Astrocyte of the hippocampus (primary cell): ENCODE results near the gene B4GALT6.

ENCODE experiments used
- DNase-seq: peaks from one replicate; pipeline ENCODE4 v3.0.0; 2011; ENCODE audit warnings: low read depth, low spot score

B4GALT6 gene

GRCh38 chr18:31633392-31634330, 50.7 kb downstream of the B4GALT6 start:
- DNase-seq: no peak

- DNase-seq: no peak
These were observed 52.0 kb downstream of the B4GALT6 start for GRCh38 chr18:31632356-31632755.

GRCh38 chr18:31631526-31631925, 52.9 kb downstream of the B4GALT6 start:
- DNase-seq: no peak

DNA sequence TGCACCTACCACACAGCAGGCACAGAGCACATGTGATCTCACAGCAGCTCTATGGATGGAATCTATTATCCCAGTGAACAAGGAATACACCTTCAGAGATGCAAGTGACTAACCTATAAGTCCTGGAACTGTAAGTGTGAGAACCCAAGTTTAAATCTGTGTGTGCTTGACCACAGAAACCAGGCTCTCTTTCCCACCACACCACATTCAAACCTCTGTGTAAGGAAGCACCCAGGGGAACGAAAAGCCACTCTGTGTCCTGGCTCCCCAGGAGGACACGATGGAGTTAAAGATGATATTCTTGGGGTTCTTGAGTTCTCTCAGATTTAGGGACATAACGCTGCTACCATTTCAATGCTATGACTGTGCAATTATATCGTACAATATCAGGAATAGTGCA, 53.8 kb downstream of the B4GALT6 start:
- DNase-seq: no peak

DNA sequence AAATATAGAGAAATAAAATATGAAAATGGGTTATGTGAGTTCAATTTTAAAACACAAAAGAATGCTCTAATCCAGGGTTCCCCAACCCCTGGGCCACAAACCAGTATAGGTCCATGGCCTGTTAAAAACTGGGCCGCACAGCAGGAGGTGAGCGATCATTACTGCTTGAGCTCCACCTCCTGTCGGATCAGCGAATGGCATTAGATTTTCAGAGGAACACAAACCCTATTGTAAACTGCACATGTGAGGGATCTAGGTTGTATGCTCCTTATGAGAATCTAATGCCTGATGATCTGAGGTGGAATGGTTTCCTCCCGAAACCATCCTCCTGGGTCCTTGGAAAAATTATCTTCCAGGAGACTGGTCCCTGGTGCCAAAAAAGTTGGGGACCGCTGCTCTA, 58.0 kb downstream of the B4GALT6 start:
- no peak for DNase-seq

- no peak for DNase-seq
These were observed 59.3 kb downstream of the B4GALT6 start for GRCh38 chr18:31624892-31625640.

- DNase-seq: no peak
These were observed 65.1 kb downstream of the B4GALT6 start for GRCh38 chr18:31619291-31619690.

DNA sequence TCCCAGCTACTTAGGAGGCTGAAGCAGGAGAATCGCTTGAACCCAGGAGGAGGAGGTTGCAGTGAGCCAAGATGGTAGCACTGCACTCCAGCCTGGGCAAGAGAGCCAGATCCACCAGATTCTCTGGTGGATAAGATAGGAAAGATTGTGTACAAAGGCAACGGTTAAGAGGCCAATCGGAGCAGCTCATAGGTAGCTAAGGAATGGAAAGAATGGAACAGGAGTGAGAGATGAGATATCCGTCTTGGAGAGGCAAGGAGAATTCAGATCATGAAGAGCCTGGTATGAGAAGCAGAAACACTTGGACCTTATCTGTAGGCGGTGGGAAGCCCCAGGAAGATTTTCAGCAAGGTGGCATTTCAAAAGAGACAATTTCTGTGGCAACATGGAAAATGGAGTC, 65.6 kb downstream of the B4GALT6 start:
- DNase-seq: no peak

- DNase-seq: no peak
These were observed 67.2 kb downstream of the B4GALT6 start for GRCh38 chr18:31617031-31617717.

- DNase-seq: no peak
These were observed 67.8 kb downstream of the B4GALT6 start for GRCh38 chr18:31616586-31616985.

GRCh38 chr18:31614044-31614443, 70.3 kb downstream of the B4GALT6 start:
- DNase-seq: no peak

DNA sequence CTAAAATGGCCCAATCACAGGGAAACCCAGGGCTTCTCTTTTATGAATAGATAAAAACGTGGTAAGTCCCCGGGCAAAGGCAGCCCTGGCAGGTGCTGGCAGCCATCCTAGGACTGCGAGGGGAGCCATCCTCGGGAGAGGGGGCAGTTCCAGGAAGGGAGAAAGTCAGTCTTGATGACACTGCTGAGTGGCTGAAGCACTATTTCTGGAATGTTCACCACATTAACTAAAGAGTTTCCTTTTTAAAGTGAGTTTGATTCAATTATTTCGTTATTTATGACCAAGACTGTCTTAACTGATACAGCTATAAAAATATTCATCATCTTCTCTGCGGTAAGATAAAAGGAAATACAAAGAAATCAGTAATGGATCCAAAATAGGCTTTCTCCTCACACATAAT, 72.3 kb downstream of the B4GALT6 start:
- DNase-seq: peak; percentile 31

DNA sequence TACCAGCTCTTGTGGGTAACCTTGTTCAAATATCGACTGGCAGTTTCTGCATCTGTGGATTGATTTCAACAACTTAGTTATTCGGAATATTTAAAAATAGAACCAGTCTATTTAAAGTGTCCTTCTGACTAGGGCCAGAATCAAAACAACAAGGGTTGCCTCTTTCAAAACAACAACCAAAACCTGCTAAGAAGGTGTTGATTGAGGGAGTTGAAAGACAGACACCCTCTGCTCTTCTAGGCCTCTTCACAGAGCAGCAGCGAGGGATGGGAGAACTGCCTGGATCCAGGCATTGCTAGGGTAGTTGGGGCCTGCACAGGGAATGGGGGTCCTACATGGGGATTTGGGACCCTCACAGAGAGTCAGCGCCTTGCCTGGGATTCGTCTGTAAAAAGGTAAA, 72.9 kb downstream of the B4GALT6 start:
- DNase-seq: no peak

DNA sequence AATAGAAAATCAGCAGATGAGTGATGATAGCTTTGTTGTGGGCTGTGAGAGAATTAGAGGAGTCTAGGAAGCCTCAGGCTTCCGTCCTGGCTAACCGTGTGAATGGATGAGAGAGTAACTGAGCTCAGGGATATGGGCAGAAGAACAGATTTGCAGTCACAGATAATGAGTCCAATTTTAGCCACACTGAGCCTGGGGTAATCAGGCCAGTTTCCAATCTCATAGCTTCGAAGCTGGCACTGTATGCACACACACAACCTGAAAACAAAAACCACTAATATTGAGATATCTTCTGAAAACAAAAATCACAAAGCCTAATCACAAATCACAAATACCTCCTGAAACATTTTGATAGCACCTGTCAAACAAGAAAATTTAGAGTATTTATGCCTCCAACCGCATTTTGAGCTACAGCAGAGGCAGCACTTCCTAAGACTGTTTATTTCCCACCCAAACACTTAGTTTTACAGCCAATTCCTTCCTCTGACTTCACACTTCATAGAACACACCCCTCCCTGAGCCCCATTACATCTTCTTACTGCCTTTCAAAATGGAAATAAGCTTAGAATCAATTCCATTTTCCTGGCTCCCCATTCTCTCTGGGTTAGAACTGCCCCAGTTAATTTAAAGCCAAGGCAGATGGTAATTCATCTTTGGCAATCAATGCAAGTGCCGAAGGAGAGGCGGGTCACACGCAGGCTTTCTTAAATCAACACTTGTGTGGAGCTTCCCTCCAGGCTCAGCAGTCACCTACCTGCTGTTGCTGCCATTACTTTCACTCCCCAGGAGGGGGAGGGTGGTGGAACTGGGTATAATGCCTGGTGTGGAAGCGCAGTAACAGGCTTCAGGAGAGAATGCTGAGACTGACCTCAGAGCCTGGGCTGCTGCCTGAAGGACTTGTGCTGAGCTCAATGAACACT, 73.8 kb downstream of the B4GALT6 start:
- DNase-seq: peak; percentile 19

GRCh38 chr18:31609886-31610285, 74.5 kb downstream of the B4GALT6 start:
- DNase-seq: no peak

GRCh38 chr18:31607384-31607783, 77.0 kb downstream of the B4GALT6 start:
- DNase-seq: no peak

- DNase-seq: no peak
These were observed 78.1 kb downstream of the B4GALT6 start for GRCh38 chr18:31606265-31606664.

DNA sequence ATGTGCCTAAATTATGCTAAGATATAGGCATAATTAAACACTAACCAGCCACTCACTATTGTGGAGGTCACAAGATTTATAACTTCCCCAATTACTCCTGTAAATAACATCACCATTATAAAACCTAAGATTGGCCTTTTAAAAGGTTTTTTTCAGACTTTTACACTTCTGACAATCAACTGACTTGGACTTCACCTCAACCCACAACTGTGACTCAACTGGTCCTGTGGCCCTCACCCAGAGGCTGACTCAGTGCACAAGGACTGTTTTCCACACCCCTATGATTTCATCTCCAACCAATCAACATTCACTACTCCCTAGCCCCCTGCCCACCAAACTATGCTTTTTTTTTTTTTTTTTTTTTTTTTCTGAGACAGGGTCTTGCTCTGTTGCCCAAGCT, 81.1 kb downstream of the B4GALT6 start:
- peak; percentile 60 for DNase-seq

GRCh38 chr18:31598021-31598805, 86.2 kb downstream of the B4GALT6 start:
- no peak for DNase-seq
